ENCODE results near the gene GRM4. TPM values are rescaled to one million over a fixed set of nuclear protein-coding genes. Genes with fewer than 3 reads are reported as not detected.

The GRM4 gene
- total RNA-seq, 4 donors from 2014 or later, result not detected

GRCh38 chr6:34132486-34133185 is 13.3 kb downstream of the GRM4 start:
- Histone ChIP-seq H3K36me3 (no peaks in the 10 kb centered on the region), H3K9me3 (no peaks in the 10 kb centered on the region), H3K27me3 (no peaks in the 10 kb centered on the region), H3K4me3 (no peak overlapping the region), H3K4me1 (no peaks in the 10 kb centered on the region), H3K27ac (no peak overlapping the region)
- no peak for TF ChIP-seq POLR2A (IDR thresholded peaks at IDR 0.05)
- TF ChIP-seq, protein P1, sequence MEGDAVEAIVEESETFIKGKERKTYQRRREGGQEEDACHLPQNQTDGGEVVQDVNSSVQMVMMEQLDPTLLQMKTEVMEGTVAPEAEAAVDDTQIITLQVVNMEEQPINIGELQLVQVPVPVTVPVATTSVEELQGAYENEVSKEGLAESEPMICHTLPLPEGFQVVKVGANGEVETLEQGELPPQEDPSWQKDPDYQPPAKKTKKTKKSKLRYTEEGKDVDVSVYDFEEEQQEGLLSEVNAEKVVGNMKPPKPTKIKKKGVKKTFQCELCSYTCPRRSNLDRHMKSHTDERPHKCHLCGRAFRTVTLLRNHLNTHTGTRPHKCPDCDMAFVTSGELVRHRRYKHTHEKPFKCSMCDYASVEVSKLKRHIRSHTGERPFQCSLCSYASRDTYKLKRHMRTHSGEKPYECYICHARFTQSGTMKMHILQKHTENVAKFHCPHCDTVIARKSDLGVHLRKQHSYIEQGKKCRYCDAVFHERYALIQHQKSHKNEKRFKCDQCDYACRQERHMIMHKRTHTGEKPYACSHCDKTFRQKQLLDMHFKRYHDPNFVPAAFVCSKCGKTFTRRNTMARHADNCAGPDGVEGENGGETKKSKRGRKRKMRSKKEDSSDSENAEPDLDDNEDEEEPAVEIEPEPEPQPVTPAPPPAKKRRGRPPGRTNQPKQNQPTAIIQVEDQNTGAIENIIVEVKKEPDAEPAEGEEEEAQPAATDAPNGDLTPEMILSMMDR (IDR thresholded peaks at IDR 0.05), result no peak
- no peak for DNase-seq

- no peak for TF ChIP-seq POLR2A (IDR thresholded peaks at IDR 0.05)
- TF ChIP-seq, protein P1 (IDR thresholded peaks at IDR 0.05), result no peak
- no peaks in the 10 kb centered on the region for H3K9me3 ChIP-seq
- no peak overlapping the region for H3K27ac ChIP-seq
- no peak overlapping the region for H3K4me3 ChIP-seq
- no peaks in the 10 kb centered on the region for H3K4me1 ChIP-seq
- DNase-seq, result no peak
- no peaks in the 10 kb centered on the region for H3K27me3 ChIP-seq
- H3K36me3 ChIP-seq, result no peaks in the 10 kb centered on the region
Measured at GRCh38 chr6:34131326-34132290, 14.3 kb downstream of the GRM4 start.

- no peak for DNase-seq
- TF ChIP-seq POLR2A (IDR thresholded peaks at IDR 0.05), result no peak
- TF ChIP-seq, protein P1 (IDR thresholded peaks at IDR 0.05), result no peak
- no peak overlapping the region for H3K27ac ChIP-seq
- no peak overlapping the region for H3K4me3 ChIP-seq
- no peaks in the 10 kb centered on the region for H3K36me3 ChIP-seq
- no peaks in the 10 kb centered on the region for H3K9me3 ChIP-seq
- no peaks in the 10 kb centered on the region for H3K4me1 ChIP-seq
- no peaks in the 10 kb centered on the region for H3K27me3 ChIP-seq
Measured at GRCh38 chr6:34130862-34131261, 15.0 kb downstream of the GRM4 start.

- no peaks in the 10 kb centered on the region for H3K4me1 ChIP-seq
- DNase-seq, result no peak
- H3K9me3 ChIP-seq, result no peaks in the 10 kb centered on the region
- H3K27ac ChIP-seq, result no peak overlapping the region
- TF ChIP-seq, protein P1 (IDR thresholded peaks at IDR 0.05), result no peak
- H3K4me3 ChIP-seq, result no peak overlapping the region
- H3K27me3 ChIP-seq, result no peaks in the 10 kb centered on the region
- H3K36me3 ChIP-seq, result no peaks in the 10 kb centered on the region
Measured at GRCh38 chr6:34129753-34130152, 16.1 kb downstream of the GRM4 start.

- Histone ChIP-seq H3K36me3 (no peaks in the 10 kb centered on the region), H3K27me3 (no peaks in the 10 kb centered on the region), H3K4me1 (no peaks in the 10 kb centered on the region), H3K4me3 (no peak overlapping the region), H3K27ac (no peak overlapping the region), H3K9me3 (no peaks in the 10 kb centered on the region)
- TF ChIP-seq, protein P1 (IDR thresholded peaks at IDR 0.05), result no peak
- TF ChIP-seq POLR2A (IDR thresholded peaks at IDR 0.05), result no peak
- no peak for DNase-seq
Measured at GRCh38 chr6:34128045-34128444, 17.8 kb downstream of the GRM4 start.

Measured in Peyer's patch (tissue), 4 donors.